ENCODE measurements around the gene TTYH1.

Gene TTYH1

GRCh38 chr19:54429176-54429495, 13.9 kb downstream of the TTYH1 start:
- no peak for DNase-seq (ENCODE audit: low read depth)
- TF ChIP-seq CTCF (IDR thresholded peaks at IDR 0.05; ENCODE audit: low read depth, low read length, missing control alignments), result no peak
- in situ Hi-C loops (cut with HindIII; ENCODE audit: low sequenced_read_pairs), result no loop called here
- H3K4me3 ChIP-seq (ENCODE audit: low read depth, low read length), result no peak overlapping the region

GRCh38 chr19:54429545-54430227, 14.4 kb downstream of the TTYH1 start:
- no peak for TF ChIP-seq CTCF (IDR thresholded peaks at IDR 0.05; ENCODE audit: low read depth, low read length, missing control alignments)
- DNase-seq (ENCODE audit: low read depth), result no peak
- in situ Hi-C loops (cut with HindIII; ENCODE audit: low sequenced_read_pairs), result no loop called here
- no peak overlapping the region for H3K4me3 ChIP-seq (ENCODE audit: low read depth, low read length)

GRCh38 chr19:54430306-54431254, 15.3 kb downstream of the TTYH1 start:
- DNase-seq (ENCODE audit: low read depth), result no peak
- in situ Hi-C loops (cut with HindIII; ENCODE audit: low sequenced_read_pairs), result no loop called here
- H3K4me3 ChIP-seq (ENCODE audit: low read depth, low read length), result no peak overlapping the region

DNA sequence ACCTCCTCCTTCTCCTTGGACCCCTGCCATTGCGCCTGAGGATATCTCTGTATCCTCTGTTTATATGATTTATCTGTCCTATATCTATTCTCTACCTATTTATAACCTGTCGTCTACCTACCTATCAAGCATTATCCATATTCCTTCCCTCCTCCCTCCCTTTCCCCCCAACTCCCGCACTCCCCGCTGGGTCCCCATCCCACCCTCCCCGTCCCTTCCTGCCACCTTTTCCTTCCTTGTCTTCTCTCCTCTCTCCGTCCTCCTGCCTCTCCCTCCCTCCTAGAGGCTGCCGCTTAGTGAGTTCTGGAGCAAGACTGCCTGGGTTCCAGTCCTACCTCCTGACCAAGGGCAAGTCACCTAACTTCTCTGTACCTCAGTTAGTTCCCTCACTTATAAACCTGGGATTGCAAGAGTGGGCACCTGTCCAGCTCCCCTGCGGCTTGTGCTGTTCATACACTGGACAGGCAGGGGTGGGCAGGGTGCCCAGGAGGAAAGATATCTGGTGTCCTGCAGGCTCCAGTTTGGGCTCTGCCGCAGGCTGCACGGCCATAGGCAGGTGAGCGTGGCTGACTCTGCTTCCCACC, 16.1 kb downstream of the TTYH1 start:
- no peak overlapping the region for H3K4me3 ChIP-seq (ENCODE audit: low read depth, low read length)
- in situ Hi-C loops (cut with HindIII; ENCODE audit: low sequenced_read_pairs), result no loop called here
- DNase-seq (ENCODE audit: low read depth), result no peak
- TF ChIP-seq CTCF (IDR thresholded peaks at IDR 0.05; ENCODE audit: low read depth, low read length, missing control alignments), result no peak

More at GRCh38 chr19:54430306-54431254, 15.3 kb downstream of the TTYH1 start:
- no peak for TF ChIP-seq CTCF (IDR thresholded peaks at IDR 0.05; ENCODE audit: low read depth, low read length, missing control alignments)

DNA sequence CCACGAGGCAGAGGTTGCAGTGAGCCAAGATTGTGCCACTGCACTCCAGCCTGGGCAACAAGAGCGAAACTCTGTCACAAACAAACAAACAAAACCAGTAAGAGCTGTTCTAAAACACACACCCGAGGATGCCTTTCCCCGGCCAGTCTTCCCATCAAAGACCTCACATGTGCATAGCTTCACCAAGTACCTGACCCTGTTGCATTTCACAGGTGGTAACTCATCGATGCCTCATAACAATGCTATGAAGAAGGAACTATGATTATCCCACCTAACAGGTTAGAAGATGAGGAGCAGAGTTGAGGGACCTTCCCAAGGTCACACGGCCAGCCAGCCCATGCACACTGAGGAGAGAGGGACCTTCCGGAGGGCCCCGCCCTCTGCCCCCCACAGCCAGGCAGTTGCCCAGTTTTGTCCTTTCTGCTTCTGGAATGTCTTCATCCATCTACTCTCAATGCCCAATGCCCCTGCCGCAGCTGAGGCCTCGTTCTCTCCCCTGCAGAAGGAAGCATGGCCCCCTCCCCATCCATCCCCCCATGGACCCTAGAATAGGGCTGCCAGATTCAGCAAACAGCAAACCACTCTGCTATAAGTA, 17.0 kb downstream of the TTYH1 start:
- TF ChIP-seq CTCF (IDR thresholded peaks at IDR 0.05; ENCODE audit: low read depth, low read length, missing control alignments), result no peak
- no peak for DNase-seq (ENCODE audit: low read depth)
- in situ Hi-C loops (cut with HindIII; ENCODE audit: low sequenced_read_pairs), result no loop called here
- H3K4me3 ChIP-seq (ENCODE audit: low read depth, low read length), result no peak overlapping the region

GRCh38 chr19:54433697-54434096, 18.4 kb downstream of the TTYH1 start:
- no peak for DNase-seq (ENCODE audit: low read depth)
- no peak overlapping the region for H3K4me3 ChIP-seq (ENCODE audit: low read depth, low read length)
- no peak for TF ChIP-seq CTCF (IDR thresholded peaks at IDR 0.05; ENCODE audit: low read depth, low read length, missing control alignments)
- in situ Hi-C loops (cut with HindIII; ENCODE audit: low sequenced_read_pairs), result no loop called here
